DMS153 (cell line): ENCODE data around the gene CADM2.

ENCODE experiments used
- DNase-seq: peaks from one replicate; lab custom pipeline; 2025; lab: John Stamatoyannopoulos, UW

The CADM2 gene

GRCh38 chr3:84984429-84984828 lies 25.6 kb downstream of the CADM2 start:
- DNase-seq, result no peak

- DNase-seq, result no peak
Measured at GRCh38 chr3:84985795-84986194, 27.0 kb downstream of the CADM2 start.

- DNase-seq, result no peak
Measured at GRCh38 chr3:84987706-84988504, 29.1 kb downstream of the CADM2 start.

DNA sequence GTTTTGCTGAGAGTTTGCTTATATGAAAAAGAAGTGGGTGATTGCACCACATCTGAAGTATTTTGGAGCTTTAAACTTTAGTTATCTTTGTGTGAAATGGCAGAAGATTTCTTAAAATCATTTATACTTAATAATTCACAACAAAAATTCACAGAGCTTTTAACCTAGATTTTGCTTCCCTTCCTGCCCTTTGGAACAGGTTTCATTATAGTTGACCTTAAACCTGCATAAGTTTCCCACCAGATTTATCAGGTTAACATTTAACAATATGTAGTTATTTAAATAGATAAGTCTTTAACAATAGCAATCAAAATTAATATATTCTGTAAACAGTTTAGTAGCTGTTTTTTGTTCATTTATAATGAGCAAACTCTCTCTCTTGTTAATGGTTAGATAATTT lies 30.3 kb downstream of the CADM2 start:
- no peak for DNase-seq

DNA sequence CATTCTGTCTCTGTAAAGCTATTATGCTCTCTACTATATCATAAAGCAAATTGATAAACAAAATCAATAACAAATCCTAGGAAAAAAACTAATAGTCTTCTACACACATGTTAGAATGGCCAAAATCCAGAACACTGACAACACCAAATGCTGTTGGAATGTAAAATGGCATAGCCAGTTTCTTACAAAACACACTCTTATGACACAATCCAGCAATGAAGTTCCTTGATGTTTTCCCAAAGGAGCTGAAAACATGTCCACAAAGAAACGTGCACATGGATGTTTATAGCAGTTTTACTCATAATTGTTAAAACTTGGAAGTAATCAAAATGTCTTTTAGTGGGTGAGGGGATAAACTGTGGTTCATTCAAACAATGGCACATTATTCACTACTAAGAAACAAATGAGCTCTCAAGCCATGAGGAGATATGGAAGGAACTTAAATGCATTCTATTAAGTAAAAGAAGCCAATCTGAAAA lies 32.7 kb downstream of the CADM2 start:
- no peak for DNase-seq

- DNase-seq, result no peak
Measured at GRCh38 chr3:84993956-84994355, 35.2 kb downstream of the CADM2 start.

- DNase-seq, result no peak
Measured at GRCh38 chr3:84998545-84998944, 39.8 kb downstream of the CADM2 start.

DNA sequence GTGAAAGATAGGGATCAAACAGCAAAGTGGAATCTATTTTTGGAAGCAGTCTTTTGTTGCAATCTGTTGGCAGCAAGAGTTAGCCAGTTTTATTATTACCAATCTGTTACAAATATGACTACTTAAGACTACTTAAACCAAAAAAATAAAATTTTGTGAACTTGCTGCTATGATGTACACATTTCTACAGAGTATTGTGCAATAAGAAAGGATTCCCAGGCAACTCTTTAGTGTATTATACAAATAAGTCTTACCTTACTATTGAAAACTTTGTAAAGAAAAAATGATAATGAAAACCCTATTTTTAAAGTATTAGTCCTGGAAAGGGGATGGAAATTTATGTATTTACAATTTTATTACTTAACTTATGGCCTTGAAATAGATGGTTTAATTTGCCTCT lies 44.7 kb downstream of the CADM2 start:
- DNase-seq, result no peak

DNA sequence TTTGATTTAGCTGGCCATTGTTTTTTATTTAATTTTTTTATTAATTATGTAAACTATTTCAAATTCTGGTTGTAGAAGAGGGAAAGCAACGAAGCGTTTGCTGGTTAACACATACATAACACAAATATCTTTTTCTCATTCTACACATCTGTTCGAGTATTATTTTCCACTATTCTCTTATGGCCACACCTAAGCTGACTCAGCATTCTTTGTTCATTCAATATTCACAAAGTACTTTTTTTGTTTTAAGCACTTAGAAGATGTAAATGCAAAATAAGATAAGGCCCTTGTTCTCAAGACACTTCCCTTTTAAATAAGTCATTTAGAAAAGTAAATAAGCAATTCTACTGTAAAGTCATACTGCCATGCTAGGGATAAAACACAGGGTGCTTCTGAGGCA lies 45.4 kb downstream of the CADM2 start:
- no peak for DNase-seq

DNA sequence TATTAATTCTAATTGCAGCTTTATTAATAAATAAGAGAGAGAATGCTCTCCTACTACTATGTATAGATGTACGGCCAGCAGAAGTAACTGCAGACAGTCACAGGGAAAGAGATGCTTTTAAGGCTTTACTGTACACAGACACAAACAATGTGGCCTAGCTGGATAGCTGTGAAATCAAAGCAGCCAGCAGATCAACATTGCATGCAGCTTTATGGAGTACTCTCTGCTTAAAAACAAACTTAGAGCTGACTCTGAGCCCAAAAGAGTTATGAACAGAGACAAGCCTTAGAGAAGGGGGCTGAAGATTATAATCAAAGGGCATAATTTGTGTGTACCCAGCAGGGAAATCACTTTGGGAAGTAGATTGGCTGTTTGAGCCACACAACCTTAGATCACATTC lies 47.2 kb downstream of the CADM2 start:
- no peak for DNase-seq

GRCh38 chr3:85007195-85008094 lies 48.7 kb downstream of the CADM2 start:
- DNase-seq, result no peak

DNA sequence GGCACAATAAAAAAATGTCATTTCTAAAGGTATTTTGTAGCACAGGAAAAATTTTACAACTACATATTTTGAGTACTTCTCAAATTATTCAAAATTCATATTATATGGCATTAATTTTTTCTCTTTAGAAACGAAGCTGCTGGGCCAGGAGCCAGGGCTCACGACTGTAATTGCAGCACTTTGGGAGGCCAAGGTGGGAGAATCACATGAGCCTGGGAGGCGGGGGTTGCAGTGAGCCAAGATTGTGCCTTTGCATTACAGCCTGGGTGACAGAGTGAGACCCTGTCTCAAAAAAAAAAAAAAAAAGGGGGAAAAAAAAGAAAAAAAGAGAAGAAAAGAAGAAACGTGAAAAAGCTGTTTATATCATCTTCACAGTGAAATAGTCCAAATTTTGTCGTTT lies 62.0 kb downstream of the CADM2 start:
- DNase-seq, result no peak

DNA sequence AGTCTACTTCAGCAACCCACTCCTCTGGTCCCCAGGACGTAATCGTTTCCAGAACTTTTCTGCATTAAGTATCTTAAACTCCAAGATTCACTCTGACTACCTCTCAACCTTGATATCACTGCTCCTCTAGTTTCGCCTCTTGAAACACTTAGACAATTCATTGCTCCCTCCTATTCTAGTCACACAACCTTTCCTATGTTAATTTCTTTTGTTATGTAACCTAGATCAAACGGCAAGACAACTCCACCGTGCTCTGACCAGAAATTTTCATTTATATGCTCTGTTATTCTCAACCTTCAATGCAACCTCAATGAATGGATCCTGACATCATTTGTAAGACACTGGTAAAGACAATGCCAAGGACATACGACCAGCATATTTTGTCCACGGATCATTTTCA lies 71.3 kb downstream of the CADM2 start:
- DNase-seq, result no peak

GRCh38 chr3:85037203-85037602 lies 78.4 kb downstream of the CADM2 start:
- no peak for DNase-seq

DNA sequence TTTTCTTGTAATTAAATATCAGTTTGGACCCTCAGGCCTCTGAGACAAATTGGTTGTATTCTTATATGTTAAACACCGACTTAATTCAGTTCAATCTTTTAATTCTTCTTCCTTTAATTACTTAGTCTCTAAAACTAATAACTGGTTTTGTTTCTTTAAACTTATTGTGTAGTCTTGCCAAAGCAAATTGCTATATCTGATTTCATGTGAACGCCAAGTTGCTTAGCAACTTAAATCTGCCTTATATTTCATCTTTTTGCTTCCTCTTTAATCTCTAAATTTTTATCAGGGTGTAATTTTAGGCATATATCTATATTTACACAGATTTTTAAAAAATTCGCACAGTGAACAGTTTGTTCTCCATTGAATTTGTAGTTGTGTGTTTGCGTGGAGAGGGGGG lies 82.2 kb downstream of the CADM2 start:
- no peak for DNase-seq

GRCh38 chr3:85041562-85042055 lies 82.8 kb downstream of the CADM2 start:
- no peak for DNase-seq

DNA sequence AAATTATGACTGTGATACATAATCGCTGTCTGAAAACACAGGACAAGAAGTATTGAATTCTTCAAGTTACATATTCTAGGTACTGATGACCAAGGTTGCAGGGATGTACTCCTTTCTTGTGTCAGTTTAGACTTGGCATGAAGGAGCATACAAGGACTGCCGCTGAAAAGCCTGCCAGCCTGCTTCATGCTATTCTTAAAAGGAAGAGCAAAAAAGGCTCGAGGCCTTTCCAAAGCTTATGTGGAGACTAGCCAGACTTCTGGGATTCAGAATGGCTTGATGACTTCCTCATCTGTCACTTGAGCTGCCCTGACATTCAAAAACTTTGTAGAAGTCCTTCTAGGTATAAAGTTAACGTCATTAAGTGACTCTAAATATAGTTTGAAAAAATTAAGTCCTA lies 92.0 kb downstream of the CADM2 start:
- DNase-seq, result no peak

- no peak for DNase-seq
Measured at GRCh38 chr3:85051786-85052185, 93.0 kb downstream of the CADM2 start.

- DNase-seq, result no peak
Measured at GRCh38 chr3:85053626-85054025, 94.8 kb downstream of the CADM2 start.

GRCh38 chr3:85054579-85054978 lies 95.8 kb downstream of the CADM2 start:
- DNase-seq, result no peak

DNA sequence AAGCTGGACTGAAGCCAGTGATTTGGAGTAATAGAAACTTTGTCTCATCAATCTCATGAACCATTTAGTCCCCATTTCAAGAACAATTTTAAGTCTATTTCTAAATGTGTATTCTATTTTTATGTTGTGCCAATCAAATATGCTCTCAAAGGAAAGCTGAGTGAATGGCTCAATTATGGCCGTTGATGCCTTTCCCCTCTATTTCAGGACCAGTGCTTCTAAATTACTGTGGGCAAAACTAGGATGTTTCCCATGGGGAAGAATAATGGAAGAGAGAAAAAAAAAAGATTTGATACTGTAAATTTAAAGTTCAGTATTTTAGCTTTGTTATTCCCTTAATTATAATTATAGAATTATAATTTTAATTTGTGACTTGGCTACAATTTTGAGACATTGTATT lies 110.1 kb downstream of the CADM2 start:
- DNase-seq, result no peak

DNA sequence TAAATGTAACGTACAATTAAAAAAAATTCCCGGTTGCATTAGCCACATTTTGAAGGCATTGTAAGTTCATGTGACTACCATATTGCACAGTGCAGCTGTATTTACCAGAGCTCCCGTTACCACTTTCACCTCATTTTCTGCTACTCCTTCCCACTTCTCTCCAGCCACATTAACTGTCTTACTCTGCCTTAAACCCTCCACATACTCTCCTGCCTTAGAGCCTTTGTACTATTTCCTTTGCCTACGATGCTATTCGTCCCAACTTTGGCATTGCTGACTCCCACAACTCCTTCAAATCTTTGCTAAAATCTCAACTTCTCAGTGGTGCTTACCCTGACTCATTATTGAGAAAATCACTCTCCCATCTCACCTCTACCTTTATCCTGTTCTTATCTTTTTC lies 115.2 kb downstream of the CADM2 start:
- DNase-seq, result no peak

- no peak for DNase-seq
Measured at GRCh38 chr3:85075663-85076062, 116.9 kb downstream of the CADM2 start.
